Duodenal mucosa (tissue), 2 donors: ENCODE measurements around the gene ROCK2.
"Not testable (repeated sequence)": the region's sequence is repeated elsewhere in the genome, so short reads cannot be mapped to it uniquely, and the experiment has no call there.

ENCODE experiments used
- H3K27ac ChIP-seq: one replicate; pipeline ENCODE4 v1.7.0; 2013; ENCODE audit warnings: low read depth, low read length
- H3K27me3 ChIP-seq, 2 donors: one replicate each; pipeline ENCODE4 v1.7.0; 2013; ENCODE audit warnings: low read length in 2 of 2, control low read depth in 1 of 2; ENCODE audit not compliant: insufficient read depth in 2 of 2, control insufficient read depth in 1 of 2
- H3K36me3 ChIP-seq, 2 donors: one replicate each; pipeline ENCODE4 v1.7.0; 2013; ENCODE audit warnings: low read length in 2 of 2, control low read depth in 1 of 2; ENCODE audit not compliant: insufficient read depth in 2 of 2, control insufficient read depth in 1 of 2
- H3K4me1 ChIP-seq, 2 donors: one replicate each; pipeline ENCODE4 v1.7.0; 2013; ENCODE audit warnings: low read length in 2 of 2, control low read depth in 1 of 2; ENCODE audit not compliant: insufficient read depth in 2 of 2, control insufficient read depth in 1 of 2
- H3K4me3 ChIP-seq, 2 donors: one replicate each; pipeline ENCODE4 v1.7.0; 2013; ENCODE audit warnings: low read length in 2 of 2, low read depth in 1 of 2
- H3K9ac ChIP-seq, 2 donors: one replicate each; pipeline ENCODE4 v1.7.0; 2013; ENCODE audit warnings: low read length in 2 of 2, low read depth in 1 of 2
- H3K9me3 ChIP-seq, 2 donors: one replicate each; pipeline ENCODE4 v1.7.0; 2013; ENCODE audit warnings: low read length in 2 of 2, control low read depth in 1 of 2; ENCODE audit not compliant: control insufficient read depth in 1 of 2

ROCK2 gene

DNA sequence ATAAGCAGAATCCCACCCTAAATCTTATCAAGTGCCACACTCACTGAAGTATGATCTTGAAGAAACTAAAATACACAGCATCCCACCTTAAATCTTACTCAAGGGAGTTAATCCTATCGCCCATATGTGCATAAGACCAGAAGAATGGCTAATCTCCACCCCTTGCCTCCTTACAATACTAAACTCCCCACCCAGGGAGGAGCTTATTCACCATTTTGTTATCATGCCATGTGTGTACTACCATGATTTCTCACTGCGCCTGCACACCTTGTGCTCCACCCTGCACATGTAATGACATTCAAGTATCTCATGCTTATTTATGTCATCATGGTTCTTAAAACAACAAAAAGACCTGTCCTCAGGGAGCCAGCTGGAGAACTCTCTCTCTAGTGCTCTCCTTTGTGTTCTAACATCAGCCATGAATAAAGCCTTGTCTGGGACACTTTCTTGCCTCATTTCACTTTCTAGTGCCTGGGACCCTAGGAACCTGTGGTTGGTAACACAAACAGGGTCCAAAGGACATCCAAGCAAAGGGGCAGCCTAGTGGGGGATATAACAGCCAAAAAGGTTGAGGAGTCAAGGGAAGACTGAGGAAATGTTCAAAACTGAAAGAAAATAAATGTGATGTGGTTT lies 101.8 kb downstream of the ROCK2 start:
- Histone ChIP-seq H3K4me3 (no peak overlapping the region), H3K27me3 (no peaks in the 10 kb centered on the region), H3K4me1 (no peaks in the 10 kb centered on the region), H3K9ac (no peak overlapping the region), H3K36me3 (peaks cover 6 to 8% of the 10 kb centered on the region in 2 donors), H3K27ac (no peak overlapping the region), H3K9me3 (no peaks in the 10 kb centered on the region)

DNA sequence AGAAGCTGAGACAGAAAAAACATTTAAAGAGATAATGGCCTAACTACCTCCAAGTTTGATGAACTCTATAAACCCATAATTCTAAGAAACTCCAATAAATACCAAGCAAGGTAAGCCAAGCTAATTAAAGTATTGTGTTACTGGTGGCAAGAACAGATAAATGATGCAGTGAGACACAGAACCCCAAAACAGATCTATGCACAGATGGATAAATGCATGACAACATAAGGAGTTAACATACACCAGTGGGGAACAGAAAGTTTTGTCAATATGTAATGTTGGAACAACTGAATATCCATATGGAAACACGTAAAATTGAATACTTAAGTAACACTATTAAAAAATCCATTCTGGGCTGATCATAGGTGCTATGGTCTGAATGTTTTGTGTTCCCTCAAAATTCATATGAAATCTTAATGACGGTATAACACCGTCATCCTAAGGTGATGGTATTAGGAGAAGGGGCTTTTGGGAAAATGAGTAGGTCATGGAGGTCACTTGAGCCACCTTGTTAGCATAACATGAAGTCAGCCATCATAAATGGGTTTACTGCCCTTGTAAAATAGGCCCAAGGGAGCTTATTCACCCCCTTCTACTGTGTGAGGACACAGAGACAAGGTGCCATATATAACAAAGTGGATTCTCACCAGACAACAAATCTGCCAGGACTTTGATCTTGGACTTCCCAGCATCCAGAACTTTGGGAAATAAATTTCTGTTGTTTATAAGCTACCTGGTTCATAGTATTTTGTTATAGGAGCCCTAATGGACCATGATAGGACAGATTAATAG lies 102.8 kb downstream of the ROCK2 start:
- no peaks in the 10 kb centered on the region for H3K4me1 ChIP-seq
- no peaks in the 10 kb centered on the region for H3K9me3 ChIP-seq
- no peak overlapping the region for H3K4me3 ChIP-seq
- no peak overlapping the region for H3K9ac ChIP-seq
- peaks cover 4 to 6% of the 10 kb centered on the region in 2 donors for H3K36me3 ChIP-seq
- no peak overlapping the region for H3K27ac ChIP-seq
- H3K27me3 ChIP-seq: no peaks in the 10 kb centered on the region

DNA sequence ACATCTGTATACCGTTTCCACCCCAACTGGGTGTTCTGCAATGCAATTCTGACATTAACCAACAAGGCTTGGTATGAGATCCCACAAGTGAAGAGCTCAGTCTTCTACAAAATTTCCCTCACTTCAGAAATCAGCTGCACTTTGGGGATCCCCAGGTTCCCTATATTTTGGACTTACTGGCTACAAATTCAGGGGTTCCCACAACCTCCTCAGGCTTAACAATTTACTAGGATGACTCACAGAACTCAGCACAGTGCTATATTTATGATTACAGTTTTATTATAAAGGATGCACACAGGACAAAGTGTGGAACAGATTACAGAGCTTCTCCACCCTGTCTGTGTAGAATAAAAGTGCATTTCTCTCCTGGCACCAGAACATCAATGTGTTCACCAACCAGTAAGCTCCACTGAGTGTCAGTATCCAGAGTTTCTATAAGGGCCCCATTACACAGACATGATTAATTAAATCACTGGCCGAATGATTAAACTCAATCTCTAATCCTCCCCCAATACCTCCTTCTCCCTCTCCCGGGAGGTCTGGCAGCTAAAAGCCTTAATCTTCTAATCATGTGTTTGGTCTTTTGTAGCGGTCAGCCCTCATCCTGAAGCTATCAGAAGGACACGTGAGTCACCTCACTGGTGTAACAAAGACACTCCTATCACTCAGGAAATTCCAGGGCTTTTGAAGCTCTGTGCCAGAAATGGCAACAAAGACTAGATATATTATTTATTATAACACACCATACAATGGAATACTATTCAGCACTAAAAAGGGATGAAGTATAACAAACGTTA lies 104.6 kb downstream of the ROCK2 start:
- Histone ChIP-seq H3K36me3 (peaks cover 4 to 6% of the 10 kb centered on the region in 2 donors), H3K4me3 (no peak overlapping the region)

DNA sequence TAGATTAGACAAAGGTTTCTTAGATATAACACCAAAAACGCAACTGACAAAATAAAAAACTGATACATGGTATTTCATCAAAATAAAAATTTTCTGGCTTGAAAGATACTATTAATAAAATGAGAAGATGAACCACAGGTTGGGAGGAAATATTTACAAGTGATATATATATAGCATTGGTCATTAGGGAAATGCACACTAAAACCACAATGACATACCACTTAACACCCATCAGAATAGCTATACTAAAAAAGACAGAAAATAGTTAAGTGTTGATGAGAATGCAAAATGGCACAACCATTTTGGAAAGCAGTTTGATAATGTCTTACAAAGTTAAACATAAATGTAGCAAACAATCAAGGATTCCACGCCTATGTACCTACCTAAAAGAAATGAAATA lies 105.3 kb downstream of the ROCK2 start:
- H3K9me3 ChIP-seq: no peaks in the 10 kb centered on the region
- H3K4me3 ChIP-seq: no peak overlapping the region
- no peak overlapping the region for H3K27ac ChIP-seq
- H3K36me3 ChIP-seq: peaks cover 4 to 6% of the 10 kb centered on the region in 2 donors
- H3K9ac ChIP-seq: no peak overlapping the region
- no peaks in the 10 kb centered on the region for H3K4me1 ChIP-seq
- H3K27me3 ChIP-seq: no peaks in the 10 kb centered on the region

More for the DNA sequence above, 104.6 kb downstream of the ROCK2 start:
- Histone ChIP-seq H3K4me1 (no peaks in the 10 kb centered on the region), H3K9me3 (no peaks in the 10 kb centered on the region), H3K27me3 (no peaks in the 10 kb centered on the region), H3K9ac (no peak overlapping the region), H3K27ac (no peak overlapping the region)

DNA sequence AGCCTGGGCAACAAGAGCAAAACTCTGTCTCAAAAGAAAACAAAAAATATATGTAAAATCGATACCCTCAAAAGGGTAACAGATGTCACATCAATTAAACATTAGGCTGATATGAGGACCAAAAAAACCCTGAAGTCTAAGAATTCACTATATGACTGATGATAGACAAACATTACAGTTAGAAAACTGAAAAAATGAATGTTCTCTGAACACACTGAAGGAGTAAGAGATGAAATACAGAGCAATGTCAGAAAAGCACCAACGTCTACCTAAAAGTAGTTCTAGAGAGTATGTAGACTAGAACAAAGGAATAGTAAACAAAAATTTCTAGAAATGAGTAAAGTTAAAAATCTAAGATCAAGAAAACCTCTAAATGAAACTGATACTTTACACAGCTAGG lies 107.3 kb downstream of the ROCK2 start:
- Histone ChIP-seq H3K4me1 (no peaks in the 10 kb centered on the region), H3K4me3 (no peak overlapping the region), H3K27me3 (no peaks in the 10 kb centered on the region), H3K36me3 (peaks cover 4 to 7% of the 10 kb centered on the region in 2 donors), H3K9ac (no peak overlapping the region), H3K27ac (no peak overlapping the region), H3K9me3 (no peaks in the 10 kb centered on the region)

DNA sequence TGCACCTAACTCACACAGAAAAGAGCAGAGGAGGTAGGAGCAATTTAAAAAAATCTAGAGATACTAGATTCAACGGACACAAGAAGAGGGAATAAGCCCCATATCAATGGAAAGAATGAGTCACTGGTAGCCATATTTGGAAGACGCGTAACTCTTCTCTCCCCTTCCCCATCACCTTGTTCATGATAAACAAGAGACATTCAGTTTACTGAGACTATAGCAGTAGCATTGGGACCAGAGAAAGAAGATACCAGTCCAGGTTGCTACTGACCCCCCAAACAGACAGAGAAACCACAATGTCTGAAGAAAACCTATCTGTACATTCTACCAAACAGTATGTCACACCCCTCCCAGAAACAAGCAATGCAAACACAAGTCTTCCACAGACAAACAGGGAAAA lies 108.1 kb downstream of the ROCK2 start:
- no peak overlapping the region for H3K9ac ChIP-seq
- H3K9me3 ChIP-seq: no peaks in the 10 kb centered on the region
- no peak overlapping the region for H3K4me3 ChIP-seq
- H3K27me3 ChIP-seq: no peaks in the 10 kb centered on the region
- peaks cover 0 to 5% of the 10 kb centered on the region in 2 donors for H3K36me3 ChIP-seq
- H3K27ac ChIP-seq: no peak overlapping the region
- no peaks in the 10 kb centered on the region for H3K4me1 ChIP-seq

DNA sequence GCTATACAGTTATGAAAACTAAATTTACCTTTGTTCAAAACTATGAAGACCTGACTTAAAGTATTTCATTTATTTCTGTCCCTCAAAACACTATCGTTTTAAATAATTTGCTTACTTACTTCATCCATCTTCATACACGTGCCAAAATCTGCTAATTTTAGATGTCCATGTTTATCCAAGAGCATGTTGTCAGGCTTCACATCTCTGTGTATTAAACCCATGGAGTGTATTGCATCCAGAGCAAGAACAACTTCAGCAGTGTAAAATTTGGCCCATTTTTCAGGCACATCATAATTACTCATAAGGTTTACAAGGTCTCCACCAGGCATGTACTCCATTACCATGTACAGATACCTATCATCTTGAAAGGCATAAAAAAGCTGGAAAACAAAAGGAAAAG lies 108.9 kb downstream of the ROCK2 start:
- Histone ChIP-seq H3K27me3 (no peaks in the 10 kb centered on the region), H3K9me3 (no peaks in the 10 kb centered on the region), H3K4me1 (no peaks in the 10 kb centered on the region), H3K9ac (no peak overlapping the region), H3K27ac (no peak overlapping the region), H3K36me3 (peaks cover 0 to 5% of the 10 kb centered on the region in 2 donors), H3K4me3 (no peak overlapping the region)

DNA sequence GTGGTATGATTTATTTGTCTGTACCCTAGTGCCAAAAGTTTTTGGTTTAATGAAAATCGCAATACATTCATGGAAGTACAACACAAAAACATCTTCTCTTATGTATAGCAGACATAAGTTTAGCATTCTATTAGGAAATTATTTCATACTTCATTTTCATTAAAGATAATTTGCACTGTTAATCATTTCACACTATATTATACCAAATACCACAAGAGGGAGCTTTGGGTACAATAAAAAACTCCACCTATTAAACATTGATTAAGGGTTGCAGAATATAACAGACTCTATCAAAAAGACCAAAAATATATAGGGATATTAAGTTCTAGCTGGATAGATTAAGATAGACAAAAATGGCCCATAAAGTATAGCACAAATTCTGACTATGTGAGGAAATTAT lies 110.1 kb downstream of the ROCK2 start:
- Histone ChIP-seq H3K4me1 (no peaks in the 10 kb centered on the region), H3K9ac (no peak overlapping the region), H3K9me3 (no peaks in the 10 kb centered on the region), H3K36me3 (peaks cover 0 to 5% of the 10 kb centered on the region in 2 donors), H3K27ac (no peak overlapping the region), H3K27me3 (no peaks in the 10 kb centered on the region), H3K4me3 (no peak overlapping the region)

DNA sequence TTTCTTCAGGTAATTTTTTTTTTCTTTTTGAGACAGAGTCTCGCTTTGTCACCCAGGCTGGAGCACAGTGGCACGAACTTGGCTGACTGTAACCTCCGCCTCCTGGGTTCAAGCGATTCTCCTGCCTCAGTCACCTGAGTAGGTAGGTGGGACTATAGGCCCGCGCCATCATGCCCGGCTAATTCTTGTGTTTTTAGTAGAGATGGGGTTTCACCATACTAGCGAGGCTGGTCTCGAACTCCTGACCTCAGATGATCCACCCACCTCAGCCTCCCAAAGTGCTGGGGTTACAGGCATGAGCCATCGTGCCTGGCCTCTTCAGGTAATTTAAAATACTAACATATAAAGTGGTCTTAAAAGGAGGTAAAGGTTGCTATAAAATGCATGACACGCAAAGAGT lies 113.2 kb downstream of the ROCK2 start:
- H3K36me3 ChIP-seq, H3K27ac ChIP-seq, H3K4me1 ChIP-seq, H3K9ac ChIP-seq, H3K9me3 ChIP-seq, H3K27me3 ChIP-seq, H3K4me3 ChIP-seq: not testable (repeated sequence)

DNA sequence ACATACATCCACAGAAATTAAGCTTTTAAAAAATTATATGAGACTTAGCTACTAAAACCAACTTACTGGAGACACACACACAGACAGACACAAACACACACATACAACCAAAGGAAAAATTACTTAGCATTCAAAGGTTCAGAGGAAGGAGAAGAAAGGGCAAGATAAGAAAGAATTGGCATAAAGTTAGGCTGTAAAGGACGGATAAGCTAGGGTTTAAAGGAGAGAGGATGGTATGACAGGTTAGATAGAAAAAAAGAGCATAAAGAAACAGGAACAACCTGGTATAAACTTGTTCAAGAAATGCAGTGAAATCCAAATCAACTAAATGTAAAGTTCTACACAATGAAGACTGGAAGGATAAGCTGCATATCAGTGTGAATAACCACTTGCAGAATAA lies 115.7 kb downstream of the ROCK2 start:
- H3K4me3 ChIP-seq: no peak overlapping the region
- no peaks in the 10 kb centered on the region for H3K4me1 ChIP-seq
- H3K9ac ChIP-seq: no peak overlapping the region
- H3K27me3 ChIP-seq: no peaks in the 10 kb centered on the region
- H3K9me3 ChIP-seq: no peaks in the 10 kb centered on the region
- no peak overlapping the region for H3K27ac ChIP-seq
- peaks cover 0 to 5% of the 10 kb centered on the region in 2 donors for H3K36me3 ChIP-seq
